DMS79 (cell line): ENCODE measurements around the gene MPZL2.

Source experiments
- DNase-seq: peaks from one replicate; lab custom pipeline; 2025; lab: John Stamatoyannopoulos, UW

MPZL2 gene

DNA sequence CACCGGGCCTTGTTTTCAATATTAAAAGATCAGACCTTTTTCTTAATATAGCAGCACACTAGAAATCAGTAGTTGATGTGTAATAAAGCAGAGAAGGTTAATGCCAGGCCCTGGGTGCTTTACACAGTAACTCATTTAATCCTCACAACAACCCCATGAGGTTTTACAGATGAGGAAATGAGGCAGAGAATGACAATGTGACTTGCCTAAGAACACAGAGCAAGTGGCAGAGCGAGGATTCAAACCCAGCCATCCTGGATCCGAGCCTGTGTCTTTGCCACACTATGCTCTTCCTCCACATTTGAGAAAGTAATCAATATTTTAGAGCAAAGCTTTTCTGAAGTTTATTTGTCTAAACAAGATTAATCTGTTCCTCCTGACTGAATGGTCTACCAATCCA is 46.5 kb downstream of the MPZL2 start:
- DNase-seq: no peak

DNA sequence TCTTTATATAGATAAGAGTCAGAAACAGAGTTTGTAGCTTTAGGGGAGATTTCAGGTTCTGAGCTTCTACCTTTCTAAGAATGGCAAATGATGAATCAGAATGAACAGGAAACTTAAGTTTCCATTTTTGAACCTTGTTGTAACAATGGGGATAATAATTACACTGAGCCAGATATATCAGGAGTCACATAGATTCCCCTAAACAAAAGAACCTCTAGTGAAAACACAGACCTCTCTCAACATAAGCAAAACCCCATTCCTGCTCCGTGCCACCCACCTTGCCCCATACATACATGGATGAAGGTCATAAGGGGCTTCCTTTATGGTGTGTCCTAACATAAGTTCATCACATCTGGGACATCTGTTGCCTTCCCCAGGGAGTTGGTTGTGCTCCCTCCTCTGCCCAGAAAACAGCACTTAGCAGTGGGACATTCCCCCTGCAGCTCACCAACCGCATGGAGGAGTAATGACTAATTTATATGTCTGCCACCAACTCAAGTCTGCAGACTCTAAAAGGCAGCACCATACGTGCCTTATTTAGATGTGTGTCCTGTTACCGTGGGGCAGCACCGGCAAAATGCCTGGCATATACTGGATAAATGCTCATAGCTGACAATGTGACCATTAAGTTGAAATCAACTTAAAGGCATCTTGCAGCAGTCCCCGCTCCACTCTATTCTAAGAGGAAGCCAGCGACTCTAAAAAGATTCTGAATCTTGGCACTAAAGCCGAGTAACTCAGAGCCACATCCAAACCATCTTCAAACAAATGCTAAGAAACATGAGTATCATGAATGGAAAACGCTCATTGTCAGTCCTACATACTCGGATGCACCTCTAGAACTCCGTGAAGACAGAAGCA is 47.2 kb downstream of the MPZL2 start:
- no peak for DNase-seq

DNA sequence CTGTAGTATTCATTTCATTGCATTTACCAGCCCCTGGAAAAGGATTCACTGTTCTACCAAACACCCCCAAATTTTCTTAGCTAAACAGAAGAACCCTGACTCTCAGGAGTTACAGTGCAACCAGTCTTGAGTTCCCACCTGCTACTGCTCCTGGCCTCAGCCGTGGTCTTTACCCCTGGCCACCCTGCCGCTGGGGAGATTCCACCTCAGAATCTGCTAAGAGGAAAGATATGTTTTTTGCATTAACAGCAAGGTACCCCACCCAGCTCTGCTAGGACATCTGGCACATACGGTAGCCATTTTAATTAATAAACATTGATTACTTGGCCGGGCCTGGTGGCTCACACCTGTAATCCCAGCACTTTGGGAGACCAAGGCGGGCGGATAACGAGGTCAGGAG is 48.3 kb downstream of the MPZL2 start:
- no peak for DNase-seq

DNA sequence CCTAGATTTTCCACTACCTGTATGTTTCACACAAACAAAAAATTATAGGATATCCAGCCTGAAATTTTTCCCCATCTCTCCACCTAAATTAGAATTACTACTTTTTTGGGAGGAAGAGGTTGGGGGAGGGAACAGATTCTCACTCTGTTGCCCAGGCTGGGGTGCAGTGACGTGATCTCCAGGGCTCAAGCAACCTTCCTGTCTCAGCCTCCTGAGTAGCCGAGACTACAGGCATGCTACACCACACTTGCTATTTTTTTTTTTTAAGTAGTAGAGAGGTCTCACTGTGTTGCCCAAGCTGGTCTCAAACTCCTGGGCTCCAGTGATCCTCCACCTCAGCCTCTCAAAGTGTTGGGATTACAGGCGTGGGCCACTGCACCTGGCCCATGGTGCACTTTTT is 48.8 kb downstream of the MPZL2 start:
- DNase-seq: no peak

DNA sequence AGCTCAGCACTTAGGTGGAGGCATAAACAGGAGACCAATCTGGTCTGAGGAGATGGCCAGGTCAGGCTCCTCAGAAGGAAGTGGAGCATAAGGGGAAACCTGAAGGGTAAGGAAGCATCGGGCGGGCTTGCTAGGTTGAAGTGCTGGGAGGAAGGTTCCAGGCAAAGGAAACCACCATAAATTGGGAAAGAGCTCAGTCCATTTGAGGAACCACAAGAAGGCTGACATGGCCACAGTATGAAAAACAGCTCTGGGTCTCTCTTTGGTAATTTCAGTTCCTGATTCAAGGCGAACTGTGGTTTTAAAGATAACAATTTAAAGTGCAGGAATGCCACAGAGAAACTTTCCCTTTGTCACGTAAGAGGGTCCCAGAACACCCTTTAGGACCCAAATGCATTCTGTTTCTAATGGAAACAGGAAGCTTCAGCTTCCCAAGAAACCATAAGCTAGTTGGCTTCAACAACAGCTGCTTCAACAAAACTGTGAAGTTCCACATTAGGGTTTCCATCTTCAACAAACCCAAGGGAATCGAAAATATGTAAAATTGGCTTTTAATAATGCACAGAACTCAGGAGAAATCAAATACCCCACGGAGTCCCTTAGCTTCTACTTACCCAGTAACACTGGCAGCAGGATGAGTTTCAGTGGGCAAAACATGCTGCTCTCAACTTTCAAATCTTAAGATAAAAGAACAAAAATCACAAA is 49.7 kb downstream of the MPZL2 start:
- no peak for DNase-seq

DNA sequence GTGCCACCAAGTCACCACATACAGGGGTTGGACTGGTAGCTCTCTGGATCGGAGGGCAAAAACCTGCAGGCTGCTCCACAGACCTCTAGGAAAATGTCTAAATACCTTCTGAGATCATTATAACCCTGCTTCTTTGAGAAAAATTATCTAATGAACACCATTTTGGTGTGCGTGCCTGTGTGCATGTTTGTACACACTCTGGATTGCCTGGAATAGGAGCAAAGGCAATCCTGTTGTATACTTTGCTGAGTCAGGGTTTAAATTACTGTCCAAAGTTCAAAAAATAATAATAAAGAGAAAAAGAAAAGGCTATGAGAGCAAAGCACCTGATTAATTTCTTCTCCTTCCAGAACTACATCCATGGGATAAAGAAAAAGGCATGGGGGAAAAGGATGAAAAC is 50.3 kb downstream of the MPZL2 start:
- no peak for DNase-seq

DNA sequence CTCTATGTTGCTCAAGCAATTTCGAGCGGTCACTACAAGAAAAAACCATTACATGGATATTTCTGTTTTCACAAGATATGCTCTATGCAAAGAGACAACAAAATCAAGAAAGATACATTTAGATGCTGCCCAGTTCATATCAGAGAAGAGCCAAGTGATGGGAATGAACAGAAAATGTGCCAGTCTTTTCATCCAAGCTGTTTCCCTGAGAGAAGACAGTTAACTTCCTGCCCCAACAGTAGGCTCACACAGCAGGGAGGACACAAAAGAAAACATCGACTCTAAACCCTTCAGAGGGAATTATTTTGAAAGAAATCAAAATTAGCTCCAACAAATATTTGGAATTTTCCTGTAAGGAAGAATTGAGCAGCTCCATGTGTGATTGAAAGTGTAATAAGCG is 50.9 kb downstream of the MPZL2 start:
- DNase-seq: no peak

DNA sequence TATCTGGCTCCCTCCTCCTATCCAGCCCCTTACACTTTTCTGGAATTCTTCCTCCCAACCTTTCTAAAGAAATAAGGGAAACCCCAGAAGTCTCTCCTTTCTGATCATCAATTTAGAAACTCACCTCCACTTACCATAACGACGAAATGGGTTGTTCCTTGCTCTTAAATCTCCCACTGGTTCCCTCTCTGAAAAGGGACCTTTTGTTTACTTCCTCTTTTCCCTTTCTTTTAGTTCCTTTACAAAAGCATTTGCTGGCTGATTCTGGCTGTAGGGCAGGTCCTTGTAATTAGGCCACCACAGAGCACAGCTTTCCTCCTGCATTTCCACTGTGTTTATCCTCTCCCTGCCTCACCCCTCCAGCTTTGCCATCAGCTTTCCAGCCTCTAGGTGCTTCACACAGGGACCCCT is 51.3 kb downstream of the MPZL2 start:
- no peak for DNase-seq

DNA sequence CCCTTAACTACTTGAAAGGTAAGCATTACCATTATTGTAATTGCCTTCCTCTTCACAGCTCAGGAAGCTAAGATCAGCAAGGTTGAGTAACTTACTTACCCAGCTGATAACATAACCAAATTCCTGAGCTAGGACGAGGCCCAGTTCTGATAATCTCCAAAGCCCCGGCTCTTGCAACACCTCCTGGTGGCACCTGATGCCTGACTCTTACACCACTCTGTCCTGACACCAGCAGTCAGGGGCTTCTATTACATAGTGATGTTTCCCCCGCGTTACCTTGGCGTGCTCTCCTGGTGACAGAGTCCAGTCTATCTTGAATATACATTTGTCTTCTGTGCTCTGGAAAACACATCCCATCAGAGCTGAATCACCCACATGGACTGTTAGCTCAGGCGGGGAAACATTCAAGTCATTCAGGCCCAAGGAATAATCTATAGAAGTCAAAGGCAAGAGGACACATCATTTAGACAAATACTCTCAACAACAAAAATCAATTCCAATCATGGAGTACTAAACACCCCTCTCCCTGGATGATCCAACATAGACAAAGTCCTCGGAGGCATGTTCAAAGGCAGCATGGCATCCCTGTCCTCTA is 51.9 kb downstream of the MPZL2 start:
- DNase-seq: no peak

DNA sequence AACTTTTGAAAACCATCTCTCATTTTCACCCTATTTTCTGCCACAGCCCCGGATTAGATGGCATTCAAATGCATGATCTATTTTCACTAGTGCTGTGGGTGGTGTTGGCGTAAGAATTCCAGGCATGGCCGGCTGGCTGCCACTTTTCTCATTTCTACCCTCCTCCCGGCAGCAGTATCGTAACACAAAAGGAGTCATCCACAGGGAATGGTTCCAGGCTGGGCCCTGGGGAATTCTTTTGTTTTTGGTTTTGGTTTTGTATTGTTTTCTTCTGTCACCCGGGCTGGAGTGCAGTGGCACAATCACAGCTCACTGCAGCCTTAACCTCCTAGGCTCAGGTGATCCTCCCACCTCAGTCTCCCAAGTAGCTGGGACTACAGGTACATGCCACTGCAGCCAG is 53.1 kb downstream of the MPZL2 start:
- no peak for DNase-seq

DNA sequence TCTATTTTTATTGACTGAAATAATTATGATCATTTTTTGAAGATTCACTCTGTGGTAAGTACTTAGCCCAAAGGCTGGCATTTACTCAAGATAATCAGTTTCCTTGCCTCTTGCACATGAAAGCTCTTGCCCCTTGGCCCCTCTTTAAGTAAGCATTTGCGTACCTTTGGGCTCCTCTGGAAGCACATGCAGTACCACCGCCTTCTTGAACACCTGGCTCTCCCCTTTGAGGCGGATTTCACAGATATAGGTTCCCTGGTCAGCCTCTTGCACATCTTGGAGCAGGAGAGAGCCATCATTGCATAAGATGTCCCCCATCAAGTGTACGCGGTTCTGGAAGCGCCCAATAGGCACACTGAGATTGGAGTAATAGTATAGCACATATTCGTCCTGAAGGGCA is 53.8 kb downstream of the MPZL2 start:
- DNase-seq: no peak

DNA sequence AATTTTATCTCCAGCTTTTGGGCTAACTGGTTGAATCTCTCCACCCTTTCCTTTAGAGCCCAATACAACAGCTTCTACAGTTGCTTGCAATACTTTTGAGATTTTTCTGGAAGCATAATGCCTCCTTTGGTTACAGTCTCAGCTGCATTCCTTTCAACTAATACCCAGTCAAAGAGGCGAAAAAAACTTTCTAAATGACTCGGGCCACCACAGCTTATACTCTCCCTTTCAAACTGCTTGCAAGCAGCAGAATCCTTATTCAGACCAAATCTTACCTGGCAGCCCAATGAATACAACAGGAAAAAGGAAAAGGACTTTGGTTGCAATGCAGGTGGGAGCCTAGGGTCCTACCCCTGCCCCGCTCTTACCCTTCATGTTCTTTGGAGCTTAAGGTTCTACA is 55.1 kb downstream of the MPZL2 start:
- no peak for DNase-seq

DNA sequence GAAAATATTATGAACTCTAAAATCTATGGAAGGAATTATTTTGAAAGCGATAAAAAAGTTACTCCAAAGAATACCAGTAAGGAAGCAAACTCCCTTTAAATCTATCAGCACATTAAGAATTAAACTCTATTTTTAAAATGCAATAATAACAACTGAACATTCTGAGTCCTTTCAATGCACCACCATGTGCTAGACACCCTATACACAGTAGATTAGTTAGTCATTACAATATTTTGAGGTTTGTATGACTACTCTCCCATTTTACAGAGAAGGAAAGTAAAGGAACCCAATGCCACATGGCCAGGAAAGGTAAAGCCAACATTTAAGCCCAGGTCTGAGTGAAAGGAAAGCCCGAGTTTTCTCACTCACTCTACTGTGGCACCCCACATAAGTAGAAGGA is 57.0 kb downstream of the MPZL2 start:
- DNase-seq: no peak

DNA sequence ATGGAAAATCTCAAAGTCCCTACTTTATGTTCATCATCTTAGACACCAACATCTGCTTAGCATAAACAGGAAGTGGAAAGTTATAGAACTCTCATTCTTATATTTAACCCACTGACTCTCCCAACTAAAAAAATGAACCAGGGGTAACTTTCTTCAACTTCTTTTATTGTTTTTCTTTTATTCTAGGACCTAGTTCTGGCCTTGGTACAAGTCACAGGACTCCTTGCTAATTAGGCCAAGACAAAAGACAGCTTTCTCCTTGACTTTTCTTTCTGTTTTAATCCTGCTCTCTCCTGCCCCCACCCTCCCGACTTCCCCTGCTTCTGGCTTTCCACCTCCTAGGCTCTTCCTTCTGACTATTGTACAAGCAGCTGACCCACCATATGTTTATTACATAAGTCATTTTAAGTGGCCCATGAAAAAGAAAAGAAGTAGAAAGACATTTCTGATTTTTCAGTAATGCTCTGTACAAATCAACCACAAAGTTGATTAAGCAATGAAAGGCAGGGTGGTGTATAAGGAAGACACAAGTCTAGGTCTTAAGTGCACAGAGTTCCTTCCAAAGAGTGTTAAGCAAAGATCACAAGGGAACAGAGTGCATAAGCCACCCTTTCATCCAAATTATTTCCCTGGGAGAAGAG is 57.6 kb downstream of the MPZL2 start:
- DNase-seq: no peak

DNA sequence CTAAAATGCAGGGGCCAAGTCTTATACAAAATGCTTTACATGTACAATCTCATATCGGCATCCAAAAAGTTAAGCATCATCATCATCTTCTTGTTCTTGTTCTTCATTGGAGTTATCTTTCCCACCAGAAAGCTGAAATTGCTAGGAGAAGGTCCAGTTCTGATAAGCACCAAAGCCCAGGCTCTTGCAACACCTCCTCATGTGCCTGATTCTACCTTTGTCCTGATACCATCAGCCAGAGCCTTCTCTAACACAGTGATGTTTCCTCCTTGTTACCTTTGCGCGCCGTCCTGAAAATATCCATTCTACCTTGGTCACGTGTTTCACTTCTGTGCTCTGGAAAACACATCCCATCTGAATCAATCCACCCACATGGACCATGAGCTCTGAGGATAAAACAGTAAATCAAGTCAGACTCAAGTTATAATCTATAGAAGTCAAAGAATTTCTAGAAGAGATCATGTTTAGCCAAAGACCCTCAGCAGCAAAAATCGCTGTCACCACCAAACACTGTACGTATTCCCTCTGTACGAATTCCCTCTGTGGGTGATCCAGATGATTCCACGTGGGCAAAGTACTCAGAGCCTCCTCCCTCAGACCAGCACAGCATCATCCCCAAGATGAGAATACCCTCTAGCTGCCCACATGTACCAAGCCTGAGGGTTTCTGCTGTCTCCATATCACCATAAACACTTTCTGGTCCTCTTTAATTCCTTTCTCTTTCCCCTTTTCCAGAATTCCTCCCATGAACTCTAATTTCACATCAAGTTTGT is 58.3 kb downstream of the MPZL2 start:
- DNase-seq: no peak
